Nucleus accumbens (tissue), 56 donors: ENCODE results near the gene SERPINA9.
"Not testable (repeated sequence)": the region's sequence is repeated elsewhere in the genome, so short reads cannot be mapped to it uniquely, and the experiment has no call there.

Experiments used
- DNase-seq, 56 donors: peaks; one replicate each; lab custom pipeline; 2025; lab: John Stamatoyannopoulos, UW

The SERPINA9 gene

DNA sequence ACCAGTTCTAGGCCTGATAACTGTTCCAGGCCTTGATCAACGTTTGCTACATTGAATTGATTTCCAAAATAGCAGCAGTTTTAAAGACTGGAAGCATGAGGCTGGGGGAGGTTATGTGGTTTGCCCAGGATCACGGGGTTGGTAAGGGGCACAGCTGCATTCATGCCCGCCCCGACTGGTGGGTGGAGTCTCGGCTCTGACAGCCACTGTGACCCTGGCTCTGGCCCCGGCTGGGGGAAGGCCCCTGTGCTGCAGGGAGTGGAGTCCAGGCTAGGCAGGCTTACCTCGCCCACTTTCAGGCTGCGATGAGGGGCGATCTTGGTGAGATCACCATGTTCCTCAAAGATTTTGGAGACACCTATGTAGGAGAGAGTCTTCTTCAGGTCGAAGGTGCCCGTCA is 13.3 kb upstream of the SERPINA9 start:
- DNase-seq = no peak

DNA sequence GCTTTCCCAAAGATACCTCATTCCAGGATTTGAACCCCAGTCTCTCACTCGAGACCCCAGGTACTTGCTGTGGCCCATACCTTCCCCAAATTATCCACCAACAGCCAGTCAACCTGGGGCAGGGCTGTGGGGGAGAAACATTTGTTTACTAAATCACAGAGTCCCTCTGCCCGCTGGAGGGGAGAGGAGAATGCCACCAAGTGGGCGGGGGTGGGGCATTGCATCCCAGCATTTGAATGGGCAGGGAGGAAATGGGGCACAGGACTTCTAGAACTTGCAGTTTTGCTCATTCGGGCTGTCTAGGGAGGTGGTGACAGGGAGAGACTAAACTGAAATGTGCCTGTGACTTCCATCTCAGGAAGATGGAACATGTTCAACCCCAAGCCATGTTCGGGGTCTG is 10.9 kb upstream of the SERPINA9 start:
- no peak for DNase-seq

DNA sequence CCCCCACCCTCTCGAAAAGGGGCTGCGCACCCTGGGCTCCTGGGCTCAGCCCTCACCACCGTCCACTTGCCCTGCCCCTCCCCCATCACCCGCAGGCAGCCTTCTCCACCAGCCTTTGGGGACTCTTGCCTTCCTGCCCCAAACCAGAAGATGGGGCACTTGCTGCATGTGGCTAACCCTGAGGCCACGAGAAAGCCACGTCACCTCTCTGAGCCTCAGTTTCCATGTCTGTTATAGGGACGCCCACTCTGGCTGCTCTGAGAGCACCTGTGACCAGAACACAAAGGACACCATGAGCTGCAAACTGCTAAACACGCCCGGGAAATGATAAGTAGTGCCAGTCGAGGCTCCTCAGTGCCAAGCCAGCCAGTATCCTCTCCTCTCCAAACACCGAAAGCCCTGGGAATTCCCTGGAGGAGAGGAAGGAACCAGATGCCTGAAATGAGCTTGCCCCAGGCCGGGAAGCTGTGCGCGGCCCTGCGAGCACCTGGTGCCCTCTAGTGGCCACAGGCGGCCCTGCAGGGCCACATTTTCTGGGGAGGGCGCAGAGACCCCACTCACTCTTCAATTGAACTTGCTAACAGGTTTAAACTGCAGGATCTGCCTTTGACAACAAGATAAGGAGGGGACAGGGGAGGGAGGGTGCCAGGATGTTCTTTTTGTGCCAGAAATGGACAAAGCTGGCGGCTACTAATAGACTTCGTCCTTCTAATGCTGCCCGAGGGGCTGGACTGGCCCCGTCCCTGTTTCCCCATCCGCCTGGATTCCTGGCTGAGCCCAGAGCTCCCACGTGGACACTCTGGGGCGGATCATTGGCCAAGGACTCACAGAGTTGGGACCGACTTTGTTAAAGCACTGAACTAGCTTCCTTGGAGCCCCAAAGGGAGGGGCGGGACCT is 10.2 kb upstream of the SERPINA9 start:
- DNase-seq = peak in 40 of 56 donors; percentile 4 to 69 (median 22)

DNA sequence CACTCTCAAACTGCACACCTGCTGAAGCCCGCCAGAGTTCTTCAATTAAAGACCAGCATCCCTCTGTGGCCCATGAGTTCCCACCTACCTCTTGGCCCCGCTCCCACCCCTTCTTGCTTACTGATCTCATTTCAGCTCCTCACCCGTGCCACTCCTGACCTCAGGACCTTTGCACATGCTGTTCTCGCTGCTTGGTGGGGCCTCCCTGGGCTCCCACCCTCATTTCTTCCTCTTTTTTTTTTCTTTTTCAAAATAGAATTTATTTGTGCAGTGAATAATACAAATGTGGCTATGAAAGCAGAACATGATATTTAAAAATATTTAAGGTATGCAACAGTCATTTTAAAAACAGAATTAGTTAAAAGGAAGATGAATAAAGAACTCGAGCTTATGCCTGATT is 8.5 kb upstream of the SERPINA9 start:
- no peak for DNase-seq

DNA sequence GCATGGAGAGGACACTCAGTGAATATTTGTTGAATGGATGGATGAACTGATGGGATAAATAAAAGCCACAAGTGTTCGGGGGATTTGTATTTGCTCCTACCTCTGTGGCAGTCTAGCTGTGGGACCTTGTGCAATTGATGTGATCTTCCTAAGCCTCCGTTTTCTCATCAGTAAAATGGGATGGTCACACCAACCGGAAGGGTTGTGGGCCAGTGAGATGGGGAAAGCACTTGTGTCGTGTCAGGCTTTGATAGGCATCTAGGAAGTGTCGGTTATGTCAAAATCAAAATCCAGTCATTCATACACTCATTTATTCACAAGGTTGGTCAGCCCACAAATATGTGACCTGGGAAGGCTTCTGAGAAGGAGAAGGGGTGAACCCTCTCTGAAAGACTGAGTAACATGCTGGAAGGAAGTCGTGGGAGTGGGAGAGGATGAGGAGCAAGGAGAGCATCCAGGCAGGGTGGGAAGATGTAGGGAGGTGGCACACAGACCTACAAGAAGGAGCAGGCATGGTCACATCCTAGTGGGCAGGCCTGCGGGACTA is 7.8 kb upstream of the SERPINA9 start:
- no peak for DNase-seq

DNA sequence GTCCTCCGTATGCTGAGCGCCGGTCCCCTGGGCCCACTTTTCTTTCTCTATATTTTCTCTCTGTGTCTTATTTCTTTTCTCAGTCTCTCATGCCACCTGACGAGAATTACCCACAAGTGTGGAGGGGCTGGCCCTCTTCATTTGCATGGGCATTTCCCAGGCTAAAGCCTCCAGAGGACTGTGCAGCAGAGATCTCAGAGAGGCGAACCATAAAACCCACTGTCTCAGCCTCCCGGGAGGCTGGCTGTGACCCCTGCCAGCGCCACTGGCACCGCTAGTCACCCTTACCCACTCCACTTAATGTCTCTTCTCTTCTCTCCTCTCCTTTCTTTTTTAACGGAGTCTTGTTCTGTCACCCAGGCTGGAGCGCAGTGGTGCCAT is 7.1 kb upstream of the SERPINA9 start:
- no peak for DNase-seq

DNA sequence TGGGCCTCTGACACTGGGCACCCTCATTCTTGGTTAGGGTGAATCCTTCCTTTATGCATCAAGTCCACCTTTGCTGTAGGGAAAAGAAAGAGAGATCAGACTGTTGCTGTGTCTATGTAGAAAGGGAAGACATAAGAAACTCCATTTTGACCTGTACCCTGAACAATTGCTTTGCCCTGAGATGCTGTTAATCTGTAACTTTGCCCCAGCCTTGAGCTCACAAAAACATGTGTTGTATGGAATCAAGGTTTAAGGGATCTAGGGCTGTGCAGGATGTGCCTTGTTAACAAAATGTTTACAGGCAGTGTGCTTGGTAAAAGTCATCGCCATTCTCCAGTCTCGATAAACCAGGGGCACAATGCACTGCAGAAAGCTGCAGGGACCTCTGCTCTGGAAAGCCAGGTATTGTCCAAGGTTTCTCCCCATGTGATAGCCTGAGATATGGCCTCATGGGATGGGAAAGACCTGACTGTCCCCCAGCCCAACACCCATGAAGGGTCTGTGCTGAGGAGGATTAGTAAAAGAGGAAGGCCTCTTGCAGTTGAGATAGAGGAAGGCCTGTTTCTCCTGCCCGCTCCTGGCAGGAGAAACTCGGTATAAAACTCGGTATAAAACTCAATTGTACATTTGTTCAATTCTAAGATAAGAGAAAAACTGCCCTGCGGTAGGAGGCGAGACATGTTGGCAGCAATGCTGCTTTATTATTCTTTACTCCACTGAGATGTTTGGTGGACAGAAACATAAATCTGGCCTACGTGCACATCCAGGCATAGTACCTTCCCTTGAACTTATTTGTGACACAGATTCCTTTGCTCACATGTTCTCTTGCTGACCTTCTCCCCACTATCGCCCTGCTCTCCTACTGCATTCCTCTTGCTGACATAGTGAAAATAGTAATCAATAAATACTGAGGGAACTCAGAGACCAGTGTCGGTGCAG is 6.4 kb upstream of the SERPINA9 start:
- DNase-seq = not testable (repeated sequence)

DNA sequence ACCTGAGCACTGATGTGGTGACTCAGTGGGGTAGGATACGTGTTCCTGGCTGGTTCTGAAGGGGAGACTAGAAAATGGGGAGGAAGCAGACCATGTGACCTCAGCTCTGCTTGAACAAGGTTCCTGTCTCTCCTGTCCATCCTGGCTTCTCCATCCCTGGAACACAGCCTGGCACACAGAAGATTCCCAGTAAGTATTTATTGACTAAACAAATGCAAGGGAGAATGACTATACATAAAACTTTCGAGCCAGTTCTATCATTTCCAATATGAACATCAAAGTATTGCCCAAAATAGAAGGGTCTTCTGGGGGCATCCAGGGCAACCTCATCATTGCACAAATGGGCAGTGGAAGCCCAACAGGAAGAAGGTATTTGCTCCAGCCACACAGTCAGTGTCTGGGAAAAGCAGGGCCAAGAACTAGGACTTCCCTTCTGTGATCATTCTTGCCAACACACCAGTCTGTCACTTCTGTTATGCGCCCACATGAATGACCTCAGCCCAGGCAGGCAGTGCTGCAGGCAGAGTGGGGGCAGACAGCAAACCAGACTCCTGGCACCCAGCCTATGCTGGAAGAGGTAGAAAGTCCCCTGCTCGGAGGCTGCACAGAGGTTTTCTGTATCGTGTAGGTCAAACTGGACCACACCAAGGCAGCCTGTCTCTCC is 5.6 kb upstream of the SERPINA9 start:
- DNase-seq = no peak

DNA sequence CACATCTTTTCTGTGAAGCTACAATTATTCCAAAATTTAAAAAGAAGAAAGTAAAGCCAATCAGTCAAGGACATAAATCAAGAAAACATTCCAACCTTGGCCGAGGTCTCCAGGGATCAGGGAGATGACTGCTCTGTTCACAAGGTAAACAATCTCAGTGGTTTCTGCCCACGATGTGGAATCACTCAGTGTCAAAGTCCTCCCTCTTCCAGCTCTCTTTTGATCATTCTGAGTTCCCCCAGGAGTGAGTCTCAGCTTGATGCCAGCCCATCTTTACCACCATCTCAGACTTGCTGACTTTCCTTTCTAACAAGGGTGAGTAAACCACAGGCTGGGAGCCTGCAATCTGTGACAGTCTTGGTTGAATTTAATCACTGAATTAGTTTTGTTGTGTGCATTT is 4.8 kb upstream of the SERPINA9 start:
- no peak for DNase-seq

DNA sequence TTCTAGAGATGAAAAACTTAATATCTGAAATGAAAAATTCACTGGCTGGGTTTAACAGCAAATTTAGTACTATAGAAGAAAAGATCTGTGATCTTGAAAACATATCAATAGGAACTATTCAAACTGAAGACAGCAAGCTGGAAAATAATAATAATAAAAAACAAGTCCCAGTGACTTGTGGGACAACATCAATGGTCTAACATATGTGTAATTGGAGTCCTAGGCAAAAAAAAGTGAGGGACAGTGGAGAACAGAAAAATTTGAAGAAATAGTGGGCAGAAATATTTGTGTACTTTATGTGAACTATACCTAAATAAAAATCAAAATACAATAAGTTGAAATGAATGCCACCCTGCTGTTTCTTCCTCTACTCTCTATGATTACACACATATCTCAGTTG is 2.4 kb upstream of the SERPINA9 start:
- no peak for DNase-seq

DNA sequence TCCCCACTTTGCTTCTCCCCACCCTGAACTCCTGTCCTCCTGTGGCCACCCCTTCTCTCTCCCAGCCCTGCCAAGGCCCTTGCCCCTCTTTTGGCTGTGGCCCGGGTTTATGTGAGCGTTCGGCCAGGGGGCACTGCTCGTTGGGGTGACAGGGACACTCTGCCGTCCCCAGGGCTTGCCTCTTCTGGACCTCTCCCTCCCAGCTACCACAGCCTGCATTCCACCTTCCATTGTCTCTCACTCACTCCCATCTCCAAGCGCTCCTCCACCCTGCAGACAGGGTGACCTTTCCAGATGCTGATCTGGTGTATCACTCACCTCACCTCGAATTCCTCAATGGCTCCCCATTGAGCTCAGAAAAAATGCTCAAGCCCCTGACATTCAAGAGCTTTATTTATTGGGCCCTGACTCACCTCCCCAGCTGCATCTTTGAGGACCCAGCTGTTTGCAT is 1.4 kb downstream of the SERPINA9 start:
- no peak for DNase-seq

DNA sequence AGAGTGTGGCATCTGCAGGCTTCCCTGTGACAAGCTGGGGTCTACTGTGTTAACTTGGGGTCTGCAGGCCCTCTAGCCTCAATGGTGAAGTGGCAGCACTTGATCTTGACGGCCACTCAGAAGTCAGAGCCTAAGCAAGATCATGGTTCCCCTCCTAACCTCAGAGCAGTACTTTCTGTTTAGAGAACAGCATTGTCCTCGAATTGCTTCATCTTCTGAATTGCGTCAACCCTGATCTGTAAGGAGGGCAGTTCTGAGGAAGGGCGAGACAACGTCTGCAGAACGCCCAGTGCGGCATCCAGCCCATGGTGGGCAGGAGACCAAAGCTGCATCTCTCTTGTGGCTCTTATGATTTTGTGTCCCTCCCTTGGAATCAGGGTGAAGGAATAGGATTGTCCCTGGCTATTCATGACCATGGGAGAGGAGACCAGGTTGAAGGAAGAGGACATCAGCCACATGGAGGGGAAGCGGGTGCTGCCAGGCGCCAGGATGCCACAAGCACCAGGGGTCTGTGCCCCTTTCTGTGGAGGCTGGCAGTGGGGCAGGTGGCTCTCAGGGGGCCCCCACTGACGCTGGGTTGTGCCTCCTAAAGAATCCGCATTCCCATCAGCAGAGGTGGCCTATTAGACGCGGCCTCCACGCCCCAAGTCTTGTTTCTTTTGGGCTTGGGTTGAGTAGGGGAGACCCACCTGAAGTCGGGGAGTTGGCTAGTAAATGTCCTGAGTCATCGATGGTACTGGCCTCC is 2.2 kb downstream of the SERPINA9 start:
- DNase-seq = no peak

DNA sequence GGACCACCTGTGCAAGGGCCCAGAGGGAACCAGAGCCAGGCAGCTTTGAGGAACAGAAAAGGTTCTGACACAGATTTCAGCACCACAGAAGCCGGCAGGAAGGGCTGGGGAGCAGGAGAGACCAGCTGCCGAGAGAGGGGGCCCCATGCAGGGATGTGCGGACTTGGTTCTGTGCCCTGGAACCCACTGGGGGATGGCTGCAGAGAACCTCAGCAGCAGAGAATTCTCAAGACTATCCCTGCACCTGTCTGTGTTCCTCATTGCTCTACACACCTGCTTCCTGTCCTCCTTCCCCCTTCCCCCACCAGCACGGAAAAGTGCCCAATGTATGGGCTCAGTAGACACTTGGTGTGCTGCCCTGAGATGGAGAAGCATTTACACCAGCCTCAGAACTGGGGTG is 3.2 kb downstream of the SERPINA9 start:
- DNase-seq = no peak

DNA sequence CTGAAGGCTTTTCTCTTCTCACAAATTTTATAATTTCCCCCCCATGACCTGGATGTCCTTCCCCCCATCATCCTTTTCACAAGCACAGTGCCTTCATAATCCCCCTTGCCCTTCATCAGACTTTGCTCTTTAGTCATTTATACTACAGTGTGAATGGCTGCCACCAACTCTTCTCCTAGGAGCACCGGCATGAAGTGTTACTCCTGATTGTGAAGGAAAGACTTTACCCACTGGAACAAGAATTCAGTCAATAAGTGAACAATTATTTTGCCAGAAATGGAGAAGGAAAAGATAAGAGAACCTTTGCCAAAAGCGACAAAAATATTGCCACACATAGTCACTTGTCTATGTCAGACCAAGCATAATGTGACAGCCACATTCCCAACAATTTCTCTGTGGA is 5.0 kb downstream of the SERPINA9 start:
- DNase-seq = no peak

DNA sequence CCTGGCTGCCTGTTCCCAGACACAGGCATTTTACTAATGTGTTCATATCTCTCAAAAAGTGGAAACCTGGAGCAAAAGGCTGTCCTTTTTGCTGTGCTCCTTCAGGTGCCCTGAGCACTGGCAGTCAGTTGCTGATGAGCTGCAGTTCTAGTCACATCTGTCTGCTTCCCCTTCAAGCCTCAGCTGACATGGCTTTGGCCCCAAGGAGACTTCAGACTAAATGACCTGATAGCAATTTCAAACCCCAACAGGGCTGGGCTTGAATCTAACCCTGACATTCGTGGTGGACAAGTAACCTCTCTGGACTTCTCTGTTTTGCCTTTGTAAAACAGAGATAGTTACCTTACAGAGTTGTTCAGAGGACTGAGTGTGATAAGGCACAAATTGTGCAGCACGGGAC is 5.7 kb downstream of the SERPINA9 start:
- DNase-seq = no peak

DNA sequence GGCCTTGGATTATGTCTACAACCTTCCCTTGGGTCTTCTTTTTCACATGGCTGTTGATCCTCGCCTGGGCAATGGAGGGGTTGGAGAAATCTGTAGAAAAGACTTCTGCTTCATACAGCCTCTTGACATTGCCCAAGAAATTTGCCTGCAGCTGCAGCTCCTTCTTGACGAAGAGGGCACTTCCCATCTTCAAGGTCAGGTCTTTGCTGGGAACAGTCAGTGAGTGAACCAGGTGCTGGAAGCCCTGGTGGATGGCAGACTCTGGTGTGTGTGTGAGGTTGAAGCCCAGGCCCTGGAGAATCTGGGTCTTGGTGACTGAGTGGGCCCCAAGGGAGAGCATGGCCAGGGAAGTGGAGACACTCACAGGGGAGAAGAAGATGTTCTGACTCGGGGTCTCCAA is 6.7 kb downstream of the SERPINA9 start:
- no peak for DNase-seq

DNA sequence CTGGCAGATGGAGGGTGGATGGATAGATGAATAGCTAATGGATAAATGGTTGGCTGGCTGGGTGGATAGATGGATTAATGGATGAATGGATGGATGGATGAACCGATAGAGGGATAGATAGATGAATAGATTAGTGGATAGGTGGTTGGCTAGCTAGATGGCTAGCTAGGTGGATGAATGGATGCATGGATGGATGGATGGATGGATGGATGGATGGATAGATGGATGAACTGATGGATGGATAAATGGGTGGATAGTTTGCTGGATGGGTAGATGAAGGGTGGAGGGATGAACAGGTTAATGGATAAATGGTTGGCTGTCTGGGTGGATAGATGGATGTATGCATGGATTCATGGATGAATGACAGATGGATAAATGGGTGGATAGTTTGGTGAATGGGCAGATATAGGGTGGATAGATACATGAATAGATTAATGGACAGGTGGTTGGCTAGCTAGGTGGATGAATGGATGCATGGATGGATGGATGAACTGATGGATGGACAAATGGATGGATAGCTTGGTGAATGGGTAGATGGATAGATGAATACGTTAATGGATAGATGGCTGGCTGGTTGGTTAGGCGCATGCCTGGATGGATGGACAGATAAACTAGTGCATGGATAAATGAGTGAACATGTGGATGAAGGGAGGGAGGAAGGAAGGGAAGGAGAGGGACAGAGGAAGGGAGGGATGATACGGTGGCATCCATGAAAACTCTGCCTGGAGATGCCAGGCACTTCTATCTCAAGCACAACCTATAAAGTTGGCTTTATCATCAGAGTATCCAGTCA is 8.1 kb downstream of the SERPINA9 start:
- DNase-seq = no peak

DNA sequence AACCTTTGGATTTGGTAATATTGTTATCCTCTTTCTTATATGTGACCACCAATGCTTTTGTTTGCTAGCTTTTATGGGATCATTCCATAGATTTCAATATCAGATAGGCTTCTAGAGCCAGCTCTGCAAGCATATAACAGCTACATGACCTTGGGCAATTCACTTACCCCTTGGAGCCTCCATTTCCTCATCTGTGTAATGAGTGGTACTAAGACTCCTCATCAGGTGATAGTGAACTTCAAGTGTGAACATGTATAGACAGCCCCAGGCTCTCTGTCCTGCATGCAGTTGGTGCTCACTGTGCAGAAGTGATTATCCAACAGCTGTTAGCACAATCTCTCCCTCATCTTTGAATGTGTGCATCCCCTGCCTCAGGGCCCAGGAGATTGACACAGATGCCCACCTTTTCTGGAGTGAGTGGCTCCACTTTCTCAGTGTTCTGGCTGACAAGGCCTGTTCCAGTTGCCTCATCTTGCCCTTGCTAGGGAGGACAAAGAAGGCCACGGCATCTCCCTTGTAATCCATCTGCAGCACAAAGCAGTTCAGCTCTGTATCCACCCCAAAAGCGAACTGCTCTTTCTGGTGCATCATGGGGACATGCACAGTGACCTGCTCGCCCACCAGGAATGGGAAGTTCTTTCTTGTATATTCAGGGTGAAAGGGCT is 9.2 kb downstream of the SERPINA9 start:
- DNase-seq = no peak

DNA sequence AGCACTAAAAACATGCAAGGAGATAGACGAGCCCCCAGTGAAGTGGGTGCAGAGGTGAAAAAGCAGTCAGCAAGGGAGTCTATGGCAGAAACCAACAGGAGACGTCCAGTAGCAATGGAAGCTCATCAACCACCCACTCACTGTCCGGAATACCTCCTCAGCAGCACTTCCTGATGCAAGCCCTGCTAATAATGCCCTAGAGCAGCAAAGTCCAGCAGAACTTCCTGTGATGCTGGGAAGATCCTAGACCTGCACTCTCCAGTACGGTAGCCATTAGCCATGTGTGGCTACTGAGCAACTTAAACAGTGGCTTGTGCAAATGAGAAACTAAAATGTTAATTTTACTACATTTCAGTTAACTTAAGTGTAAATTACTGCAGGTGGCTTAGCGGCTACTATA is 11.0 kb downstream of the SERPINA9 start:
- no peak for DNase-seq
